Measurements from ENCODE around the gene TNFRSF13B. TPM values are rescaled to one million over a fixed set of nuclear protein-coding genes. Genes with fewer than 3 reads are reported as not detected.
"Not testable (repeated sequence)": the region's sequence is repeated elsewhere in the genome, so short reads cannot be mapped to it uniquely, and the experiment has no call there.

TNFRSF13B gene
- polyA plus RNA-seq, 4 donors, result not detected

- DNase-seq (ENCODE audit: low read depth in 4 of 4, low spot score in 3 of 4), result no peak
These were observed 16.1 kb upstream of the TNFRSF13B start for GRCh38 chr17:16987830-16988601.

GRCh38 chr17:16987066-16987829 is 15.3 kb upstream of the TNFRSF13B start:
- DNase-seq (ENCODE audit: low read depth in 4 of 4, low spot score in 3 of 4), result no peak

- DNase-seq (ENCODE audit: low read depth in 4 of 4, low spot score in 3 of 4), result no peak
These were observed 14.5 kb upstream of the TNFRSF13B start for GRCh38 chr17:16986391-16986790.

DNA sequence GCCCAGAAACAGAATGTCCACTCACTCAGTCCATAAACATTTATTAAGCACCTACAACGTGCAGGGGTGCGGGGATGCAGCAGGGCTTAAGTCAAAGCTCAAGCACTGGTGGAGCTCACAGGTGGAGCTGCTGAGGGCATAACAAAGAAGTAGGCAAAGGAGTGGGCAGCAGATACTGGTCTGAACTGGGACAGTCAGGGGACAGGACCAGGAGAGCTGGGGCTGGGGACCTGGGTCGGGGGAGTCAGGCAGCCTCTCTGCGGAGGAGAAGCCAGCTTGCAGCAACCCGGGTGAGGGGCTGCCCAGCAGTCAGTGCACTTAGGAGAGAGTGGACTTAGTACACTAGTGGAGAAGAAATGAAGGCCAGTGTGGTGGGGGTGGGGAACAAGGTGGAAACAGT is 10.0 kb upstream of the TNFRSF13B start:
- no peak for DNase-seq (ENCODE audit: low read depth in 4 of 4, low spot score in 3 of 4)

DNA sequence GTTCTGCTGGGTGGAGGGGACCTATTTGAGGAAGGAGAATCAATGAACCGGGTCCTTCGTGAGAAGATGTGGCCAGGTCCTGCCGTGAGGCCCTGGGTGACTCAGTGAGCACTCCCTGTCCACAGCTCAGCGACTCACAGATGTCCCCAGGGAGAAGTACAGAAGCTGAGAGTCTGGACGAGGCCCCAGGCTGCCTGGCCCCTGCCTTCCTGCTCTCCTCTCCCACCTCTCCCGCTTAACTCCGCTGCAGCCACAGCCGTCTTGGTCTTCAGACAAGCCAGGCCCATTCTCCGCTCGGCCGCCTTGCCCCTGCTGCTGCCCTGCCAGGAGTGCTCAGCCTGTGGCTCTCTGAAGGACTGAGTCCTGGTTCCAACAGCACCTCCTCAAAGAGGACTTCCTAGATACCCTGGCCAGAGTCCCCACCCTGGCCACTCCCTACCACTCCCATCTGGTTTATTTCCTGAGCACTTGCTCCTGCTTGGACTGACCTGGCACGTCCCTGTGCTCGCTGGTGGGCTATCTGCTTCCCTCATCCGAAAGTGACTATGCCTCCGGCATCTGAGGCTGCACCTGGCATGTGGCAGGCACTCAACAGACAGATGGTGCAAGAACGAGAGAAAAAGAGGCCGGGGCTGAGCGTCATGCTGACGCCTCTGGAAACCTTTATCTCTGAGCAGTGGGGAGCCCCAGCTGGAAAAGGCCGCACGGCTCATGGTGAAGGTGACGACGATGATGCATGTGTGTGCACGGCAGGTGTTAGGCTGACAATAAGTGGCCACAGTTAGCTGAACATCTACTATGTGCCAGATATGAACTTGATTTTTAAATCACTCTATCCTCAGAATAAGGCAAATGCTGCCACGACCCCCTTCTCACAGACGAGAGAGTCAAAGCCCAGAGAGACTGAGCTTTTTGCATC is 9.2 kb upstream of the TNFRSF13B start:
- no peak for DNase-seq (ENCODE audit: low read depth in 4 of 4, low spot score in 3 of 4)

DNA sequence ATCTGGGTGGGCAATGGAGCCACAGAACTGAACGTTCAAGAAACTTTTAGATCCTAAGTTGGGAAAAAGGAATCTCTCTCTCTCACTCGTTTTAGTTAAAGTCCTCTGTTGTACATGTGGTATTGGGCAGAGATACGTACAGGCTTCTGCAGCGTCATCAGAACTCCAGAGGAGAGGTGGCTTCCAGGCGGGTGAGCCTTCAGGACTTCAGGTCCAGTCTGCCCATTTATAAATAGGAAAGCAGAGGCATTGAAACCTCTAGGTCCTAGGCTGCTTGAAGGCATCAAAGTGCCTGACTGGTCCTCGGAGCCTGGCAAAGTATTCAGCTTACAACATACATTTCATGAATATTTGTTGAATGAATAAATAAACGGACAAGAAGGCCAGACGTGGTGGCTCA is 8.1 kb upstream of the TNFRSF13B start:
- no peak for DNase-seq (ENCODE audit: low read depth in 4 of 4, low spot score in 3 of 4)

DNA sequence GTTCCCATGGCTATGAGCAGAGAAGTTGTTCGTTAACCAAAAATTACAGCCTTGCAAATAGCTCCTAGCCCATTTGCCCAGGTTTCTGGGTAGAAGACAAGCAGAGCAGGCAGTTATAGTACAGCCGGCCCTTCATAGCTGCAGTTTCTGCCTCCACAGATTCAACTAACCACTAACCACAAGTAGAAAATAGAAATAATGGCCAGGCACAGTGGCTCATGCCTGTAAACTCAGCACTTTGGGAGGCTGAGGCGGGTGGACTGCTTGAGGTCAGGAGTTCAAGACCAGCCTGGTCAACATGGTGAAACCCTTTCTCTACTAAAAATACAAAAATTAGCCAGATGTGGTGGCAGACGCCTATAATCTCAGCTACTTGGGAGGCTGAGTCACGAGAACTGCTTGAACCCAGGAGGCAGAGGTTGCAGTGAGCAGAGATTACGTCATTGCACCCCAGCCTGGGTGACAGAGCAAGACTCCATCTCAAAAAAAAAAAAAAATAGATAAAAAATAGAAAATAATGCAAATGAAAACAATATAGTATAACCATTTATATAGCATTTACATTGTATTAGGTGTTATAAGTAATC is 7.4 kb upstream of the TNFRSF13B start:
- not testable (repeated sequence) for DNase-seq (ENCODE audit: low read depth in 4 of 4, low spot score in 3 of 4)

- DNase-seq (ENCODE audit: low read depth in 4 of 4, low spot score in 3 of 4), result no peak
These were observed 6.0 kb upstream of the TNFRSF13B start for GRCh38 chr17:16977932-16978331.

- DNase-seq (ENCODE audit: low read depth in 4 of 4, low spot score in 3 of 4), result no peak
These were observed 5.0 kb upstream of the TNFRSF13B start for GRCh38 chr17:16976725-16977550.

DNA sequence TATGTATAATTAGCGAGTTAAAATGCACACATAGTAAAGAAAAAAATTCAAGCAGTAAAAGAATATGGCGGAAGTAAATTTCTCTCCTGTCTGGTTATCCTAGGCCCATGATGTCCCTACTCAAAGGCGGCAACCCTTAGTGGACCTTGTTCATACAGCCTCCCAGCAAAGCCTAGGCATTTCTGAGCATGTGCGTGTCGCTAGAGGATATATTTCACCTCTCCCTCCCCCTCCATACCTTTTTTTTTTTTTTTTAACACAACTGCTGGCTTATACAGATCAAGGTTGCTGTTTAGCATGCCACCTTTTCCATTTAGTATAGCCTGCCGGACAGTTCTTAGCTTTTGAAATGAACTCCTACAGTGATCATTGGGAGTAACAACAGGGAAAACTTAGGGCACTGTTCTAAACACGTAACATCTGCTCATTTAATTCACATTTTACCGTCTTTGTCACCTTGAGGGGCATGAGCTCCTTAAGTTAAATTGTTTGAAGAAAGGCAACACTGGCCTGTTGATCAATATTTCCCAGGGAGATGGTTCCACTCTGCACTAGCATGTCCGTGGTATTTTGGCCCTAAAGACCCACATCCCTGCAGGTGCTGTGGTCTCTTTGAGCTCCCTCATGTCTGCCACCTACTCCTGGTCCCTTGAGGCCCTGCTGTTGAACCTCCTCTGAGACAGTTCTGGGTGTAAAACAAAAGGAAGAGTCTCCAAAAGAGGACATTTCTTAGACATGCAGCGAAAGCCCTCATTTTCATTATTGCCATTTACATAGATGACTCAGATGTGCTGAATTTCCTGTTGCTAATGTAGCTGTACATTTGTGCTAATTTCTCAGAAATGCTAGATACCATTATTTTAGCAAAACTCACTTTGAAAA is 4.1 kb upstream of the TNFRSF13B start:
- DNase-seq (ENCODE audit: low read depth in 4 of 4, low spot score in 3 of 4), result no peak

DNA sequence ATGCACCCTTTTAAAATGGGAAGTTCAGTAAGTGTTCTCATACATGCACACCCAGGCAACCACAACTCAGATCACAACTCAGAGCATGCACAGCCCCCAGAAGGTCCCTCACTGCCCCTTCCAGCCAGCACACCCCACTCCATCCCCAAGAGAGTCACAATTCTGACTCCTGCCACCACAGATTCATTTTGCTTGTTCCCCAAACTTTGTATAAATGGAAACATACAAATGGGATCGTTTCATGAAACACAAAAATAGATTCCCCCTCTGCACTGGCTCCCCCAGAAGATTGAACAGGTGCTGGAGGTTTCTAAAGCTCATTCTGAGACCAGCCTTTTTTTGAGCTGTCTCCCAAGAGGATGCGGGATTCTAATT is 3.3 kb upstream of the TNFRSF13B start:
- DNase-seq (ENCODE audit: low read depth in 4 of 4, low spot score in 3 of 4), result no peak

GRCh38 chr17:16974569-16975276 is 2.8 kb upstream of the TNFRSF13B start:
- DNase-seq (ENCODE audit: low read depth in 4 of 4, low spot score in 3 of 4), result no peak

GRCh38 chr17:16973760-16974540 is 2.0 kb upstream of the TNFRSF13B start:
- DNase-seq (ENCODE audit: low read depth in 4 of 4, low spot score in 3 of 4), result no peak

DNA sequence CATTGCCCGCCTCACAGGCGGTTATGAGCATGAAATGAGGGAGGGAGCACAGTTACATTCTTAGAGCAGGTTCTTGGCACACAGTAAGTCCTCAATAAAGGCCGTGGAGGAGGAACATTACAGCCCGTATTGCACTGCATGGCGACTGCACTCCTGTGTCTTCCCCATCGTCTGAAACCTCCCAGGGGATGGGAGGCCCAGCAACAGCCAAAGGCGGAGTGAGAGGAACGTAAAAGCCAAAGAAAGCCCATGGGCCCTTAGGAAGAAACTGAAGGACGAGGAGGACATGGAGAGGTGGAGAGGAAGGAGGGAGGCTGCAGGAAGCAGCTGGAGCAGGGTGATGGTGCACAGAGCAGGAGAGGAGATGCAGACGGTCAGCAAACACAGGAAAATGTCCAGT is 1.1 kb upstream of the TNFRSF13B start:
- not testable (repeated sequence) for DNase-seq (ENCODE audit: low read depth in 4 of 4, low spot score in 3 of 4)

DNA sequence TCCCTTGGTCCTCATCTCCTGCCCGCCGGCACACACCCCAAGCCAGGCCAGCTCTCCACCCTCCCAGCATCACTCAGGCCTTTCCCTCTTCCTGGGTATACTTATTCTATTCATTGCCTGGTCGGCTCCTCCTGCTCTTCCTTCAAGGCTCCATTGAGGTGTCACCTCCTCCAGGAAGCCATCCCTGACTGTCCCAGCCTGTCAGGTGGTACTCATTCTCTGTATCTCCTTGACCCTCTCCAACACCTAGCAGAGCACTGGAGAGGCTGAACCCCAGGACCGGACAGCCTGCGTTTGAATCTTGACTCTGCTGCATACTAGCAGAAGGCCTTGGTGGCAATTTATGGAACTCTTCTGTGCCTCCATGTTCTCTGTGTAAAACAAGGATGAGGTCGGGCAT is 428 bp upstream of the TNFRSF13B start:
- DNase-seq (ENCODE audit: low read depth in 4 of 4, low spot score in 3 of 4), result no peak

- no peak for DNase-seq (ENCODE audit: low read depth in 4 of 4, low spot score in 3 of 4)
These were observed 1.7 kb downstream of the TNFRSF13B start for GRCh38 chr17:16969931-16970906.
